ENCODE measurements around the gene C3AR1.

- TF ChIP-seq CTCF (conservative IDR thresholded peaks at IDR 0.05; ENCODE audit: low read length) (no peak), EZH2phosphoT487 (IDR thresholded peaks at IDR 0.05; ENCODE audit: borderline replicate concordance, low read depth, low read length) (no peak)
These were observed 7.7 kb downstream of the C3AR1 start for GRCh38 chr12:8058506-8058905.
